Left ventricle myocardium inferior (tissue), 1 donor: ENCODE data around the gene FXYD5. TPM values are rescaled to one million over a fixed set of nuclear protein-coding genes. Genes with fewer than 3 reads are reported as not detected.

Source experiments
- DNase-seq: peaks from one replicate; pipeline ENCODE4 v3.0.0-alpha.2; 2020
- H3K27ac ChIP-seq: fragments of 200-600 bp; replicated peaks from 2 replicates; pipeline ENCODE4 v1.8.0; 2021
- H3K27me3 ChIP-seq: fragments of 200-600 bp; 2 replicates; pipeline ENCODE4 v1.8.0; 2021; ENCODE audit warnings: low read depth
- H3K36me3 ChIP-seq: fragments of 200-600 bp; 2 replicates; pipeline ENCODE4 v1.8.0; 2021
- H3K4me1 ChIP-seq: fragments of 200-600 bp; 2 replicates; pipeline ENCODE4 v1.8.0; 2021
- H3K4me3 ChIP-seq: fragments of 200-600 bp; 2 replicates; pipeline ENCODE4 v1.8.0; 2021; ENCODE audit warnings: mild to moderate bottlenecking, moderate library complexity
- H3K9me3 ChIP-seq: fragments of 200-600 bp; replicated peaks from 2 replicates; pipeline ENCODE4 v1.8.0; 2021
- CTCF ChIP-seq: fragments of 200-600 bp; IDR thresholded peaks from 2 replicates; pipeline ENCODE4 v1.8.0; 2021; ENCODE audit warnings: antibody characterized with exemption, mild to moderate bottlenecking, borderline replicate concordance
- intact Hi-C: fragments of 100-400 bp; cut with micrococcal nuclease; formaldehyde crosslinking; loops from one replicate; pipeline ENCODE4 v1.11.0; 2022
- total RNA-seq: library from RNA; stranded (reverse); fragmentation: NEBNext Ultra II Directional; extraction: Animal tissue kit (Norgen Biotek cat#: 25700); gene quantifications from one replicate; pipeline ENCODE4 v1.2.1, GENCODE V29; 2021
- donor health status: DM: no; HTN: yes; CAD: no; lungs with severe emphysema.

Gene FXYD5
- total RNA-seq, 1 donor from 2014 or later: 23.4 TPM

GRCh38 chr19:35202722-35203688 is 48.5 kb downstream of the FXYD5 start:
- H3K36me3 ChIP-seq: no peaks in the 10 kb centered on the region
- DNase-seq: no peak
- peaks cover 11% of the 10 kb centered on the region for H3K27me3 ChIP-seq
- H3K4me3 ChIP-seq: no peak overlapping the region
- no peaks in the 10 kb centered on the region for H3K9me3 ChIP-seq
- no peaks in the 10 kb centered on the region for H3K4me1 ChIP-seq
- intact Hi-C loops: no loop called here
- H3K27ac ChIP-seq: no peak overlapping the region
- TF ChIP-seq CTCF: no peak

GRCh38 chr19:35204799-35205732 is 50.5 kb downstream of the FXYD5 start:
- DNase-seq: no peak
- H3K9me3 ChIP-seq: no peaks in the 10 kb centered on the region
- H3K36me3 ChIP-seq: no peaks in the 10 kb centered on the region
- no peak overlapping the region for H3K27ac ChIP-seq
- no peak for TF ChIP-seq CTCF
- no peaks in the 10 kb centered on the region for H3K27me3 ChIP-seq
- H3K4me1 ChIP-seq: no peaks in the 10 kb centered on the region
- intact Hi-C loops: no loop called here
- no peak overlapping the region for H3K4me3 ChIP-seq

- Histone ChIP-seq H3K9me3 (no peaks in the 10 kb centered on the region), H3K4me3 (no peak overlapping the region), H3K36me3 (no peaks in the 10 kb centered on the region), H3K4me1 (no peaks in the 10 kb centered on the region), H3K27ac (no peak overlapping the region), H3K27me3 (no peaks in the 10 kb centered on the region)
- no peak for TF ChIP-seq CTCF
- no peak for DNase-seq
- intact Hi-C loops: no loop called here
Measured at GRCh38 chr19:35205733-35206323, 51.3 kb downstream of the FXYD5 start.

GRCh38 chr19:35206379-35206778 is 51.8 kb downstream of the FXYD5 start:
- Histone ChIP-seq H3K36me3 (no peaks in the 10 kb centered on the region), H3K4me3 (no peak overlapping the region), H3K27ac (no peak overlapping the region), H3K9me3 (no peaks in the 10 kb centered on the region), H3K4me1 (no peaks in the 10 kb centered on the region), H3K27me3 (no peaks in the 10 kb centered on the region)
- no peak for TF ChIP-seq CTCF
- intact Hi-C loops: no loop called here
- no peak for DNase-seq

- no peaks in the 10 kb centered on the region for H3K36me3 ChIP-seq
- no peaks in the 10 kb centered on the region for H3K27me3 ChIP-seq
- TF ChIP-seq CTCF: no peak
- H3K27ac ChIP-seq: no peak overlapping the region
- no peak for DNase-seq
- H3K4me1 ChIP-seq: peaks cover 2% of the 10 kb centered on the region
- intact Hi-C loops: no loop called here
- H3K9me3 ChIP-seq: no peaks in the 10 kb centered on the region
- H3K4me3 ChIP-seq: no peak overlapping the region
Measured at GRCh38 chr19:35206855-35207254, 52.3 kb downstream of the FXYD5 start.
